T-helper 17 cell (primary cell): ENCODE results near the gene PIK3R3. TPM values are rescaled to one million over a fixed set of nuclear protein-coding genes. Genes with fewer than 3 reads are reported as not detected.

ENCODE experiments used
- ATAC-seq: fragments of 150-1000 bp; cut with Tn5 transposase; 2 replicates; pipeline ENCODE4 v1.10.0; 2021; ENCODE audit warnings: mild to moderate bottlenecking, moderate library complexity
- DNase-seq, 3 donors: peaks; one replicate each; pipeline versions ENCODE4 v3.0.0 to v3.0.0-alpha.2; 2020 to 2021
- H3K9me3 ChIP-seq: one replicate; pipeline ENCODE4 v1.7.0; 2013; ENCODE audit warnings: low read length, mild to moderate bottlenecking; ENCODE audit not compliant: control insufficient read depth, poor library complexity, severe bottlenecking
- H3K27ac Mint-ChIP-seq: one replicate; pipeline ENCODE4 v1.8.0; 2022; ENCODE audit warnings: mild to moderate bottlenecking, moderate library complexity, mixed read lengths
- H3K27me3 Mint-ChIP-seq: one replicate; pipeline ENCODE4 v1.8.0; 2022; ENCODE audit warnings: mixed read lengths
- H3K36me3 Mint-ChIP-seq: one replicate; pipeline ENCODE4 v1.8.0; 2022; ENCODE audit warnings: low read depth, mixed read lengths
- H3K4me1 Mint-ChIP-seq: one replicate; pipeline ENCODE4 v1.8.0; 2022; ENCODE audit warnings: mild to moderate bottlenecking, mixed read lengths
- H3K4me3 Mint-ChIP-seq: one replicate; pipeline ENCODE4 v1.8.0; 2022; ENCODE audit warnings: mild to moderate bottlenecking, moderate library complexity, mixed read lengths
- total RNA-seq, 4 donors: library from RNA in 2 of 4; stranded (reverse) in 2 of 4; gene quantifications; one replicate each; pipeline ENCODE4 v1.2.3 and lab custom pipeline; 2022 to 2026

The PIK3R3 gene
- total RNA-seq, 2 donors from 2014 or later, result 0.32 to 0.47 TPM

GRCh38 chr1:46136711-46137110 is 4.3 kb upstream of the PIK3R3 start:
- ATAC-seq (no peak), DNase-seq (no peak)
- H3K4me3 Mint-ChIP-seq, result no peak overlapping the region
- peaks cover 18% of the 10 kb centered on the region for H3K4me1 Mint-ChIP-seq
- H3K9me3 ChIP-seq, result no peaks in the 10 kb centered on the region
- H3K36me3 Mint-ChIP-seq, result peaks cover 10% of the 10 kb centered on the region
- H3K27ac Mint-ChIP-seq, result no peak overlapping the region
- H3K27me3 Mint-ChIP-seq, result peaks cover 28% of the 10 kb centered on the region

- no peak for ATAC-seq
- Mint-ChIP-seq H3K27ac (peak overlapping the region; percentile 94), H3K27me3 (peaks cover 31% of the 10 kb centered on the region), H3K36me3 (peaks cover 5% of the 10 kb centered on the region), H3K4me1 (peaks cover 24% of the 10 kb centered on the region), H3K4me3 (no peak overlapping the region)
- H3K9me3 ChIP-seq, result no peaks in the 10 kb centered on the region
- DNase-seq, result no peak
These were observed 2.4 kb upstream of the PIK3R3 start for GRCh38 chr1:46134660-46135331.

DNA sequence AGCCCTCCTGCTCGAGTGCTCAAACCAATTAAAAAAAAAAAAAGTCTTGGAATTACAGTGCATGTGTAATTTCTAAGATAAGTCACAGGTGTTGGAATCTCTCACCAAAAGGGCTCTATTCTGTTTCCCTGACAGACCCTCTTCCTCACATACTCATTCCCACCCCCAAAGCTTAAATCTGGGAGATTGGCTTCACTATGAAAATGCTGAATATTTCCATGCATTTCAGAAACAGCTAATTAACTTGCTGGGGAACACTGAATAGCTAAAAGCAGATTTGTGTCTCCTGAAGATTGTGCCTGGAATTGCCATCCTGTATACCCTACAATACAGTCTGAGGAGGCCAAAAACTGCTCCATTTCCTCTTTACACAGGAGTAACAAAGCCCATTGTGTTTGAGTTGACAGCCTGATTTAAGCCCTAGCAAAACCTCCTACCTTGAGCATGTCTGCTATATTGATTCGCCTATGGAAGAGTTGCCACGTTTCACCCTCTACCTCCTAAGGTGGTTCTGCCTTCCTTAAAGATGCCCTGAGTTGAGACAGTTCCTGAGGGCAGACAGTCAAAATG is 1.4 kb upstream of the PIK3R3 start:
- Mint-ChIP-seq H3K36me3 (peaks cover 2% of the 10 kb centered on the region), H3K4me3 (peak overlapping the region; percentile 99), H3K27me3 (peaks cover 33% of the 10 kb centered on the region), H3K27ac (peak overlapping the region; percentile 94), H3K4me1 (peaks cover 21% of the 10 kb centered on the region)
- DNase-seq (no peak), ATAC-seq (no peak)
- H3K9me3 ChIP-seq, result no peaks in the 10 kb centered on the region

DNA sequence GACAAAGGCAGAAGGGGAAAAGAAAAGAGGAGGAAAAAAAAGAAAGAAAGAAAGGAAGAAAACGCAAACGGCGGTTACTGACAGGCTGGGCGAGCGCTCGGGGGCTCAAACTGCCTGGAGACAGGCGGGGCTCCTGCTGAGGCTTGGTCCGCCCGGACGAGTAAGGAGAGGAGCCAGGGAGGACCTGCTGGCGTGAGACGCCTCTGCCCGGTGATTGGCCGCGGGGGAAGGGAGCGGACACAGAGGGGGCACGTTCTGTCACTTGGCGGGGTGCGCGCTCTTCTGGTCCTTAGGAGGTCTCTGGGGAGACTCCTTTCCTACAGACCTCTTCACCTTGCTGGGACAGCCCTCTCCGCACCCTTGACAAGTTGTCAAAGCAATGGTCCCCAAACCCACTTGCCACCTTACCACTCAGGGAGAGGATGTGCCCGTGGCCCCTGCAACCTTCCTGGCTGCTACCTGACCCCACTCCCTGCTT is 791 bp upstream of the PIK3R3 start:
- Mint-ChIP-seq H3K27me3 (peaks cover 37% of the 10 kb centered on the region), H3K4me1 (peaks cover 21% of the 10 kb centered on the region), H3K27ac (peak overlapping the region; percentile 94), H3K4me3 (peak overlapping the region; percentile 99), H3K36me3 (peaks cover 2% of the 10 kb centered on the region)
- H3K9me3 ChIP-seq, result no peaks in the 10 kb centered on the region
- ATAC-seq, result peak; percentile 31
- DNase-seq, result no peak

DNA sequence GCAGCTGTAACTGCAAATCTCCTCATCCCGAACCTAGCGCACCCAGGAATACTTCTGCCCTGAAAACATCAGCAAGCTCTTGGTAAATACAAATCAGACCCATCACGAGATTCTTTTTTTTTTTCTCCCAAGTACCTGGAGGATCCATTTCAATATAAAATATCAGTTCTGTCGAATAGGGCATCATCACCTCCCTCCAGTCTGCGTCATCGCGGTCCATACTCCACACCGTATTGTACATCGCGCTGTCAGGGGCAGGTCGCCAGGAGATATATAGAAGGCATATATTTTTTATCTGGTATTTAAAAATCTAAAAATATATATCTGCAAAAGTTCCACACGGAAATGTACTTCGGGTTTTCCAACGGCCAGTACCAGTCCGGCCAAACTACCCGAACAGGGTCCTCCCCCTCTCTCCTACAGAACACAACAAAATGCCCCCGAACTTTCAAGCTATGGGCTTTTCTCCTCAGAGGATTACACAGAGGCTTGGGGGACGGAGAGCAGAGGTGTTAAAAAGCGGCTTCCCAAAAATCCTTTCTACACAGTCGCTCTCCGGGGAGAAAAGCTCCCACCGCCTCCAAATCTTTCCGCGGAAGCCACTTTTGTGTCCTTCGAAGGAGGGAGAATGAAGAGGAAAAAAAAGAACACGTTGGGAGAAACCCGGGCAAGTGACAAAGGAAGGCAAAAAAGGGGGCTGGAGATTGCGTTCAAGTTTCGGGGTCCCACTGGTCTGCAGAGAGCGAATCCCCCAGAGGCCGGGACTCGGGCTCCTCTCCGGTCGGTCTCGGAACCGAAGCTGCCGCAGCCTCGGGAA is 509 bp downstream of the PIK3R3 start:
- Mint-ChIP-seq H3K4me3 (peak overlapping the region; percentile 99), H3K27me3 (peaks cover 36% of the 10 kb centered on the region), H3K4me1 (peaks cover 21% of the 10 kb centered on the region), H3K36me3 (peaks cover 2% of the 10 kb centered on the region), H3K27ac (peak overlapping the region; percentile 94)
- peak in 1 of 3 donors; percentile 8 for DNase-seq
- peak; percentile 27 for ATAC-seq
- no peaks in the 10 kb centered on the region for H3K9me3 ChIP-seq

DNA sequence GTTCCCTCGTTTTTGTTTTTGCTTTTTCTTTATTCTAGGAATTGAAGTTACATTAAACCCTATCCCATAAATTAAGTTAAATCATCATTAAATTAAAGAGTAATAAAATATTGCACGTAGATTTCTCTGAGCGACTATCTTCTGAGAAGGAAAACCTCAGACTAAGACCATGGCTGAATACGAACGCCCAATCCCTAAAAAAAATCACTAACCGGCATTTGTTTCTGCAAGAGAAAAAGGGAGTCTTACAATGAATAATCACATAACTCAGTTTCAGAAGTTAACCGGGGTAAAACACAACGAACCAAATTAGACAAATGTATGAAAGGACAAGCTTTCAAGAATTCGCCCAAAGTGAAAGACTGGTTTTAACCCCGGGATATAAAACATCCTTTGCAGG is 1.3 kb downstream of the PIK3R3 start:
- H3K9me3 ChIP-seq, result no peaks in the 10 kb centered on the region
- no peak overlapping the region for H3K27ac Mint-ChIP-seq
- ATAC-seq (no peak), DNase-seq (no peak)
- H3K27me3 Mint-ChIP-seq, result peaks cover 28% of the 10 kb centered on the region
- peak overlapping the region; percentile 99 for H3K4me3 Mint-ChIP-seq
- H3K4me1 Mint-ChIP-seq, result peaks cover 21% of the 10 kb centered on the region
- peaks cover 2% of the 10 kb centered on the region for H3K36me3 Mint-ChIP-seq

GRCh38 chr1:46130606-46131005 is 1.8 kb downstream of the PIK3R3 start:
- no peak for ATAC-seq
- no peak overlapping the region for H3K4me3 Mint-ChIP-seq
- H3K27ac Mint-ChIP-seq, result no peak overlapping the region
- DNase-seq, result no peak
- peaks cover 21% of the 10 kb centered on the region for H3K4me1 Mint-ChIP-seq
- peaks cover 28% of the 10 kb centered on the region for H3K27me3 Mint-ChIP-seq
- no peaks in the 10 kb centered on the region for H3K9me3 ChIP-seq
- H3K36me3 Mint-ChIP-seq, result peaks cover 2% of the 10 kb centered on the region

- Mint-ChIP-seq H3K27me3 (peaks cover 28% of the 10 kb centered on the region), H3K4me1 (peaks cover 21% of the 10 kb centered on the region), H3K27ac (no peak overlapping the region), H3K4me3 (no peak overlapping the region), H3K36me3 (peaks cover 2% of the 10 kb centered on the region)
- no peak for ATAC-seq
- H3K9me3 ChIP-seq, result no peaks in the 10 kb centered on the region
- no peak for DNase-seq
These were observed 2.3 kb downstream of the PIK3R3 start for GRCh38 chr1:46130121-46130520.

DNA sequence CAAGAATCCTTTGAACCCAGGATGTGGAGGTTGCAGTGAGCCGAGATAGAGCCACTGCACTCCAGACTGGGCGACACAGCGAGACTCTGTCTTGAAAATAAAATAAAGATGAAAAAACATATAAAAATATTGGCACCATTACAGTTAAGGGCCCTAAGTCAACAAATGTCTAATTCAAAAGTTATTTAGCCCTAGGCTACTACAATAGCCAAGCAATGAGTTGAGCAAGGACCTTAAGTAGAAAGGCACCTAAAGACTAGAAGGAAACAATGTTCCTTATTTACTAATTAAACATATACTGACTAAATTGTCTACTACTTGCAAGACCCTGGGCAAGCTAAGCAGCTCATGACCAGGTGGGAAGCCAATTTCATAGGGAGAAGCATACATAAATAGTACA is 4.1 kb downstream of the PIK3R3 start:
- ATAC-seq (no peak), DNase-seq (no peak)
- Mint-ChIP-seq H3K4me1 (peaks cover 17% of the 10 kb centered on the region), H3K27ac (peak overlapping the region; percentile 46), H3K36me3 (peaks cover 4% of the 10 kb centered on the region), H3K27me3 (peaks cover 34% of the 10 kb centered on the region), H3K4me3 (no peak overlapping the region)
- H3K9me3 ChIP-seq, result no peaks in the 10 kb centered on the region

DNA sequence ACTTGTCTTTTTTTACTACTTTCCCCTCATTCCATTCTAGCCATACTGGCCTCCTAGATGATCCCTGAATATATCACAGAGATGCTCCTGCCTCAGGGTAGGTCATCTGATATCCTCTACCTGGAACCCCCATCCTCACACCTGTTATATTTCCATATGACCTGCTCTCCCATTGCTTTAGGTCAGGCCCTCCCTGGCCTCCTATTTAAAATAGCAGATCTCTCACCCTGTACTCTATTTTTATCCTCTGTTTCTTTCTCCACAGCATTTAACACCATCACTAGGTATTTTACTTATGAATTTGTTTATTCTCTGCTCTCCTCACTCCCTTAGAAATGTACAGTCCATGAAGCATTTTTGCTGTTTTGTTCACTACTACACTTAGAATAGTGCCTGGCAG is 13.6 kb downstream of the PIK3R3 start:
- peaks cover 11% of the 10 kb centered on the region for H3K27me3 Mint-ChIP-seq
- no peak overlapping the region for H3K27ac Mint-ChIP-seq
- no peak overlapping the region for H3K4me3 Mint-ChIP-seq
- no peaks in the 10 kb centered on the region for H3K4me1 Mint-ChIP-seq
- no peak for DNase-seq
- H3K9me3 ChIP-seq, result no peaks in the 10 kb centered on the region
- peaks cover 5% of the 10 kb centered on the region for H3K36me3 Mint-ChIP-seq
- no peak for ATAC-seq

GRCh38 chr1:46117810-46118494 is 14.5 kb downstream of the PIK3R3 start:
- DNase-seq, result no peak
- Mint-ChIP-seq H3K36me3 (peaks cover 3% of the 10 kb centered on the region), H3K4me3 (no peak overlapping the region), H3K4me1 (peaks cover under 1% of the 10 kb centered on the region), H3K27ac (no peak overlapping the region), H3K27me3 (peaks cover 5% of the 10 kb centered on the region)
- H3K9me3 ChIP-seq, result no peaks in the 10 kb centered on the region
- no peak for ATAC-seq

- H3K9me3 ChIP-seq, result no peaks in the 10 kb centered on the region
- Mint-ChIP-seq H3K4me3 (no peak overlapping the region), H3K27ac (peak overlapping the region; percentile 62), H3K27me3 (peaks cover 5% of the 10 kb centered on the region), H3K4me1 (peaks cover 5% of the 10 kb centered on the region), H3K36me3 (peaks cover 3% of the 10 kb centered on the region)
- DNase-seq (no peak), ATAC-seq (no peak)
These were observed 17.4 kb downstream of the PIK3R3 start for GRCh38 chr1:46114925-46115603.
